AG08395 (cell line): ENCODE results near the gene ZBTB47.

Experiments
- DNase-seq: peaks from one replicate; pipeline ENCODE4 v3.0.0; 2012; ENCODE audit warnings: mixed read lengths, low spot score

ZBTB47 gene

DNA sequence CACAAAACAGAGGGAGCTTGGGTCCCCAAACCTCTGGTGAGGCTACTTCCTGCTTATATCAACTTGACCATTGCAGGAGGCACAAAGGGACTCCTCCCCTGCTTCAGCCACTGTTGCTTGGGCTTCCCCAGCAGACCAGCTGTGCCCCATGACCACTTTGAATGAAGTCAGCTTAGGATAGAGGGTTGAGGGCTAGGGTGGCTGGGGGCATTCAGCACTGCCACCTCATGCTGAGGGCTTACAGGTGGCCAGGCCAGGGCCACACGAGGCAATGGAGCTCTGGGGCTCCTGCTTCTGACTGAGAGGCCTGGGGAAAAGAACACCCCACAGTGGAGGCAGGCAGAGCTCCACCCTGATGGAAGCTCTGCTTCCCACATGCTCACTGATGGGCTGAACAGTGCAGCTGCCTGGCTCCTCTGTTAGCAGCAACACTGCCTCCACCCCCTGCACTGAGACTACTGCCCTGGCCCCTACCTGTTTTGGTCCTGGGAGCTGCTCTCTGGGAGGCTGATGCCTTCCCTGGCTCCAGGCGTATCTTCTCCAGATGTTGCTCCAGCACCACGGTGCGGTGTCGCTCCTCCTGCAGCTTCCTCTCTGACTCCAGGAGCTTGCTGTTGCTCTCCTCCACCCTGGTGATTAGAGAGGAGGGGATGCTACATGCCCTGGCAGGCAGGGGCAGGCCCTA is 59.3 kb downstream of the ZBTB47 start:
- DNase-seq, result no peak

DNA sequence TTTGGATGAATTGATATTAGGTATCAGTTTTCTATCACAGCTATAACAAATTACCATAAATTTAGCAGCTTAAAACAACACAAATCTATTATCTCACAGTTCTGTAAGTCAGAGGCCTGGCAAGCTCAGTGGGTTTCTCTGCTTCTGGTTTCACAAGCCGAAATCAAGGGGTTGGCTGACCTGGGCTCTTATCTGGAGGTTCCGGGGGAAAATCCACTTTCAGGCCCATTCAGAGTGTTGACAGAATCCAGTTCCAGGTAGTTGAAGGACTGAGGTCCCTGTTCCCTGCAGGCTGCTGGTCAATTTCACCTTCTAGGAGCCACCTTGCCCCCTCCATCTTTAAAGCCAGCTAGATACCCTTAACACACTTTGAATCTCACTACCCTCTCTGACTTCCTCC is 60.2 kb downstream of the ZBTB47 start:
- no peak for DNase-seq

DNA sequence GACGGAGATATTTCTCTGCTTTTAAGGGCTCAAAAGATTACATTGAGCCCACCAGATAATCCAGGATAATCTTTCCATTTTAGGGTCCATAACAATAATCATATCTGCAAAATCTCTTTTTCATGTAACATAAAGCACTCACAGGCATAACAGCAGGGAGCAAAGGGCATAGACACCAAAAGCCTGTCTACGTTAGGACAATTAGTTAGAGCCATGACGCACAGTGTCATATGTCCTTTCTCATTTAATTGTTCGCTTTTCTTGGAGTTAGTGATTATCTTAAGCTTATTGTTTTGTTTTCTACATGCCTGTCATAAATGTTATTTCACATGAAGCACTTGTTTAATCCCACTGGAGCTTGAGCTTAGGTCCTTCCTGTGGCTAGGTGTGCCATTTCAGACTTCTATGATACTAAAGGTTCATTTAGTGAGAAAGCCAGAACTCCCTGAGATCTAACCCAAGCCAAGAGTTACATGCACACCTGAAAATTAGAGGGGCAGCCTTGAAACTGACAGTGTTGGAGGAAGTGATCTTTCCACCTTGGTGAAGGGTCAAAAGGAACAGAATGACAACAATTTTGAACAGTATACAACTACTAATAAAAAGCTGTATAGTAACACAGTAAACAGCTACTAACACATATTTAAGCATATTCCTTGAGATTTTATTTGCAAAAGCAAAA is 60.8 kb downstream of the ZBTB47 start:
- DNase-seq, result no peak
